Measurements from ENCODE around the gene GABRA6. TPM values are rescaled to one million over a fixed set of nuclear protein-coding genes. Genes with fewer than 3 reads are reported as not detected.

The GABRA6 gene
- total RNA-seq, 3 donors from 2014 or later: not detected

GRCh38 chr5:161663431-161663830 is 22.1 kb upstream of the GABRA6 start:
- no peak for TF ChIP-seq CTCF (IDR thresholded peaks at IDR 0.05)
- H3K9me3 ChIP-seq: no peaks in the 10 kb centered on the region
- intact Hi-C loops (cut with DNase I, micrococcal nuclease): no loop called here
- no peak for DNase-seq
- no peak for ATAC-seq
- H3K36me3 ChIP-seq (ENCODE audit: low read depth): no peaks in the 10 kb centered on the region
- no peaks in the 10 kb centered on the region for H3K4me1 ChIP-seq (ENCODE audit: low read depth)
- no peak overlapping the region for H3K4me3 ChIP-seq

GRCh38 chr5:161676103-161676502 is 9.4 kb upstream of the GABRA6 start:
- no peaks in the 10 kb centered on the region for H3K4me1 ChIP-seq (ENCODE audit: low read depth)
- DNase-seq (peak in 1 of 3 donors; percentile 2), ATAC-seq (peak; percentile 56)
- intact Hi-C loops (cut with DNase I, micrococcal nuclease): no loop called here
- no peak overlapping the region for H3K4me3 ChIP-seq
- no peaks in the 10 kb centered on the region for H3K9me3 ChIP-seq
- H3K36me3 ChIP-seq (ENCODE audit: low read depth): no peaks in the 10 kb centered on the region
- no peak for TF ChIP-seq CTCF (IDR thresholded peaks at IDR 0.05)

DNA sequence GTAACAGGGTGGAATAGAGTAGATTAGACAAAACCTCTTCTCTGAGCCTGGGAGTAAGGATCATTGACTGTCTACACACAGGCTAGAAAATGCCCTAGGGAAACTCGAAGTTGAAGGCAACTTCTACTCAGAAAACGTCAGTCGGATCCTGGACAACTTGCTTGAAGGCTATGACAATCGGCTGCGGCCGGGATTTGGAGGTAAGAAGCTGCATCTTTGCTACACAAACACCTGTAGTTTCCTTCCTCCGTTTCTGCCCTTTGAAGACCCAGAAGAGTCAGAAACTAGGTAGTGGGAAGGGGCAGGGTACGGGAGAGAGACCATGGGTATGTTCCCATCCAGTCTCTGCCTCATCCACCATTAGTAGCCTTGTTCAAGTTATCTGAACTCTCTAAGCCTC is 628 bp downstream of the GABRA6 start:
- no peak for ATAC-seq
- no peak for TF ChIP-seq CTCF (IDR thresholded peaks at IDR 0.05)
- intact Hi-C loops (cut with DNase I, micrococcal nuclease): no loop called here

GRCh38 chr5:161686881-161687280 is 1.4 kb downstream of the GABRA6 start:
- Histone ChIP-seq H3K36me3 (ENCODE audit: low read depth) (no peaks in the 10 kb centered on the region), H3K4me1 (ENCODE audit: low read depth) (no peaks in the 10 kb centered on the region), H3K9me3 (no peaks in the 10 kb centered on the region), H3K4me3 (no peak overlapping the region)
- intact Hi-C loops (cut with DNase I, micrococcal nuclease): no loop called here
- DNase-seq (no peak), ATAC-seq (no peak)
- no peak for TF ChIP-seq CTCF (IDR thresholded peaks at IDR 0.05)

More for the DNA sequence above, 628 bp downstream of the GABRA6 start:
- Histone ChIP-seq H3K4me3 (no peak overlapping the region), H3K9me3 (no peaks in the 10 kb centered on the region), H3K36me3 (ENCODE audit: low read depth) (no peaks in the 10 kb centered on the region), H3K4me1 (ENCODE audit: low read depth) (no peaks in the 10 kb centered on the region)
- DNase-seq: no peak

DNA sequence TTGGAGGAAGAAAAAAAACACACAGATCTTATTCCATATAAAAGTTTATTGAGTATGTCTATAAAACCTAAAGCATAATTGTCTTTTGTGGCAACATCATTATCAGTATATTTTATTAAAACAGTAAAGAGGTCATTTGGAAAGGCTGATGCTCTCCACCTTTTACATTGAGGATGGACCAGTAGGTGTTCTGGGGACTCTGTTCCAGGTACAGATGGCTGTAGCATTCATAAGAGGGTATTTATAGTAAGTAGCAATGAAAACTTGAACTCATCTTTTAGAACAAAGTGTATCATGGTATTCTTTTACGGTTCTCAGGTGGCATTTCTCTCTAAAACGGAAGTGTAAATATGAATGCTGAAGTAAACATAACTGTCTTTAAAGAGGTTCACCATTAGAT is 1.8 kb downstream of the GABRA6 start:
- intact Hi-C loops (cut with DNase I, micrococcal nuclease): no loop called here
- no peaks in the 10 kb centered on the region for H3K9me3 ChIP-seq
- DNase-seq: no peak
- no peaks in the 10 kb centered on the region for H3K36me3 ChIP-seq (ENCODE audit: low read depth)
- no peaks in the 10 kb centered on the region for H3K4me1 ChIP-seq (ENCODE audit: low read depth)
- no peak overlapping the region for H3K4me3 ChIP-seq
- no peak for TF ChIP-seq CTCF (IDR thresholded peaks at IDR 0.05)
- no peak for ATAC-seq

DNA sequence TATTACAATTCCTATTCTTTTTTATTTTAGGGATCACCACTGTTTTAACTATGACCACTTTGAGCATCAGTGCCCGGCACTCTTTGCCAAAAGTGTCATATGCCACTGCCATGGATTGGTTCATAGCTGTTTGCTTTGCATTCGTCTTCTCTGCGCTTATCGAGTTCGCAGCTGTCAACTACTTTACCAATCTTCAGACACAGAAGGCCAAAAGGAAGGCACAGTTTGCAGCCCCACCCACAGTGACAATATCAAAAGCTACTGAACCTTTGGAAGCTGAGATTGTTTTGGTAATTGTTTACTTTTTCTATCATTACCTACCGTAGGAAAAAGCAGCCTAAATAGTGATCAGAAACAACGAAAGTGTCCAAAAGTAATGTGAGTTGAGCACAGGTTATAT is 6.4 kb downstream of the GABRA6 start:
- no peak for ATAC-seq
- H3K4me1 ChIP-seq (ENCODE audit: low read depth): no peaks in the 10 kb centered on the region
- no peak for TF ChIP-seq CTCF (IDR thresholded peaks at IDR 0.05)
- H3K4me3 ChIP-seq: no peak overlapping the region
- H3K9me3 ChIP-seq: no peaks in the 10 kb centered on the region
- intact Hi-C loops (cut with DNase I, micrococcal nuclease): no loop called here
- DNase-seq: no peak
- H3K36me3 ChIP-seq (ENCODE audit: low read depth): no peaks in the 10 kb centered on the region
